Measurements from ENCODE around the gene ZNF610.

- TF ChIP-seq EZH2 (IDR thresholded peaks at IDR 0.05; ENCODE audit: borderline replicate concordance, low read length): no peak
- TF ChIP-seq, protein P1, sequence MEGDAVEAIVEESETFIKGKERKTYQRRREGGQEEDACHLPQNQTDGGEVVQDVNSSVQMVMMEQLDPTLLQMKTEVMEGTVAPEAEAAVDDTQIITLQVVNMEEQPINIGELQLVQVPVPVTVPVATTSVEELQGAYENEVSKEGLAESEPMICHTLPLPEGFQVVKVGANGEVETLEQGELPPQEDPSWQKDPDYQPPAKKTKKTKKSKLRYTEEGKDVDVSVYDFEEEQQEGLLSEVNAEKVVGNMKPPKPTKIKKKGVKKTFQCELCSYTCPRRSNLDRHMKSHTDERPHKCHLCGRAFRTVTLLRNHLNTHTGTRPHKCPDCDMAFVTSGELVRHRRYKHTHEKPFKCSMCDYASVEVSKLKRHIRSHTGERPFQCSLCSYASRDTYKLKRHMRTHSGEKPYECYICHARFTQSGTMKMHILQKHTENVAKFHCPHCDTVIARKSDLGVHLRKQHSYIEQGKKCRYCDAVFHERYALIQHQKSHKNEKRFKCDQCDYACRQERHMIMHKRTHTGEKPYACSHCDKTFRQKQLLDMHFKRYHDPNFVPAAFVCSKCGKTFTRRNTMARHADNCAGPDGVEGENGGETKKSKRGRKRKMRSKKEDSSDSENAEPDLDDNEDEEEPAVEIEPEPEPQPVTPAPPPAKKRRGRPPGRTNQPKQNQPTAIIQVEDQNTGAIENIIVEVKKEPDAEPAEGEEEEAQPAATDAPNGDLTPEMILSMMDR (conservative IDR thresholded peaks at IDR 0.05 in 1 of 2, IDR thresholded peaks at IDR 0.05 in 1 of 2; ENCODE audit: extremely low read depth in 1 of 2, insufficient read depth in 1 of 2, low read depth in 1 of 2, low read length in 2 of 2): no peak
These were observed 39.7 kb upstream of the ZNF610 start for GRCh38 chr19:52296400-52296772.
